RPMI8226 (cell line): Measurements from ENCODE around the gene MDK.

Source experiments
- DNase-seq: peaks from one replicate; pipeline ENCODE4 v3.0.0-alpha.2; 2015

Gene MDK

GRCh38 chr11:46407635-46408034 is 26.2 kb downstream of the MDK start:
- no peak for DNase-seq

DNA sequence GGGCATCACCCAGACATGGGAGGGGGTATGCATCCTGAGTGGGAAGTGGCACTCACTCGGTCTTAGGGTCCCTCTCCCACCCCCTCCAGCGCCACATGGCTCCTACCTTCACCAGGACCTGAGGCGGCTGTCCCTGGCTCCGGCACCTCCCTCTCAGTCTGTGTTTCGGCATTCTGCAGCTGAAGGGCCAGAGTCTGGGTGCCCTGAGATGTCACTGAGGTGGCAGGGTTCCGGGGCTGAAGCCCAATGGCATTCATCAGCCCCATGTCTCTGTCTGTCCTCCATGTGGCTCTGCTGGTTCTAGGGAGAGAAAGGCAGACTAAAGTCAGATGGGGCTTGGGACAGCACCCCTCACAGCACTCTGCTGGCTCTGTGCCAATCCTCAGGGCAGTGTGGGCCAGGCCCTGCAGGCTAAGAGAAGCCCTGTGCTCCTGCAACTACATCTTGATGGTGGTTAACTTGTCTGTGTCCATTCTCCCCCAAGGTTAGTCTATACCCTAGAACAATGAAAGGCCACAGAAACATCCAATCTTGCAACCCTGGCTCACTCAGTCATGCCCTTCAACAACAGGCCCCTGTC is 27.0 kb downstream of the MDK start:
- no peak for DNase-seq

DNA sequence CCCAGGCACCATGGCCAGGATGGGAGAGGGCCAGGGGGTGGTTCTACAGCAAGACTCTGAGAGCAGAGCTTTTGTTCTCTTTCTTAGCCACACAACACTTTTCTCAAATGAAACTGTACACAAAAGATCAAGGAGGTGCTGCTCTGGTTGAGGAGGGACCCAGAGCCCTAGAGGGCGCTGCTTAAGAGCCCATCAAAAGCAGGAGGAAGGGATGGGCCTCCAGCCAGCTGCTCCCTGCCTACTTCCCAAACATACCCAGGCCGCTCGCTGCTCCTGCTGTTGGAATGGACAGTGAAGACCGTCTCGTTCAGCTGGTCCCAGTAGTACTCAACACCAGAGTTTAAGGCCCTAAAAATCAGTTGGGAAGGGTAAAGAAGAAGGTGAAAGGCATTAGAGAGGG is 28.6 kb downstream of the MDK start:
- DNase-seq, result no peak

DNA sequence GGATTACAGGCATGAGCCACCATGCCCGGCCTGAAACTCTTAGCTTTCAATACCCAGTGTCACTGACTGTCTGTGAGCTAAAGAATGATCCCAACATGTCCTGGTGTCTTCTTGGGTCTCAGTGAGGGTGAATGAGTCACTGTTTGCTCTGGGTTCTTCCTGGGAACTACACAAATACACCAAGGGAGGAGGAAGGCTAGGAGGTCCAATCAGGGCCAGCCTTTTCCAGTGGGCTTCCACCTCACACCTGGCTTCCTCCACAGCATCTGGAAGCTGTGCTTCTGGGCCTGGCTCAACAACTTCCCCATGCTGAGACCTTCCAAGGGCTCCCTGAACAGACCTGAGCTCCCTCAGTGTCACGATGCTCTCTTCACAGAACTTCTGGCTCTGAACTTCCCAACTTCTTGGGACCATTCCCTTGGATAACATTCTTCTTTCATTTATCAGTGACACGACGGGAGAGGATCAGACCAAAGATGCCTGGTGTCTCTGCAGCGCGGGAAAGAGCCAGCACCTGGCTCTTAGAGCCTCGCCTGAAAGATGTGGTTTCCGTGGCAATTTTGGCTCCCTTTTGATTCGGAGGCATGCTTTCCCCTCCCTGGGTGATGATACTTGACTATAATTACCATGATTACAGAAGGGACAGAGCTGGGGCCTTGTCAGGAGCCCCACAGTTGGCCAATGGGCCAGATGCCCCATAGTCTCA is 32.4 kb downstream of the MDK start:
- DNase-seq, result no peak

DNA sequence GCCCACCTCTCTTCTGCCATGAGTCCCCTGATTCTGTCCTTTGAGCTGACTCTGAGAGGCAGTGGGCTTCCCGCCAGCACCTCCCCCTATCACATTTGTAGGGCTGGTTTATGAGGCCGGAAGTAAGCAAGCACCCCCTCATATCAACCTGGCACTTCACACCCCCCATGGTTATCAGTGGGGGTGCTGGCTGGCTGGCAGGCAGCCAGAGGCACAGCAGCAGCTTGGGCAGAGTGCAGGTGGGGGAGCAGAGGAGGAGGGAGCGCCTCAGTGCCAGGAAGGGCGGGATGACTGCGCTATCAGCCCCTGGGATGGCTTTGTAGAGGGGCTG is 33.0 kb downstream of the MDK start:
- DNase-seq, result no peak

DNA sequence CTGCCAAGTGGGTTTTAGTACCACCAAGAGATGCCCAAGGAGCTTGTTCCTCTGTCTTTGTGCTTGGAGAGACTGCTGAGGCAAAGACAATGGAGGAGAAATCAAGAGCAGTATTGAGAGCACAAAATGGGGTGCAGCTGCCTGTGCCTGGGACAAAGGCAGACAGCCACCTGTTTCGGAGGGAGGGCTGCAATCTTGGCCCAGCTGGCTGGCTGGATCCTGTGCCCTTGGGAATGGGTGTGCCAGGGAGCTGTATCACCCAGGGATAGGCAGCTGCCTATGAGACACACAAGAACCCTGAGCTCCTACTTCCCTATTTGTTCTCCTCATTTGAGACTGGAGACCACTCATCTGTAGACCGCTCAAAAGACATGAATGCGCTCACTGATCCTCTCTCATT is 33.4 kb downstream of the MDK start:
- no peak for DNase-seq

DNA sequence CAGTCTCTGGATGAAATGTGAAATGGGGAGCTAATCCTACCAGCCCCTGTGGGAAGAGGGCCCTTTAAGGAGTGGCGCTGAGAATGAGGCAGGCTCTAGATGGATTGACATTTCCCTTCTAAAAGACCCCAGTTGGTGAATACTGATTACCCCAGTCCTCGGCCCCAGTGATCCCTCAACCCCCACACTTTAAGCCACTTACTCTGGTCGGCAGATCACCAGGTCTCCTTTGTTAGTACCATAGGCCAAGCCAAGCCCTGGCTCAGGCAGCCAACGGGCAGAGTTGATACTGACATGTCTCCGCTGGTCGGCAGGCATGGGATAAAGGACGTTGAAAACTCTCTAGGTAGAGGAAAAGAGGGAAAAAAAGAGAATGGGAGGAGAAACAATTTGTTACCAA is 36.2 kb downstream of the MDK start:
- DNase-seq, result no peak

- no peak for DNase-seq
Observed at GRCh38 chr11:46418751-46419150, 37.3 kb downstream of the MDK start.

- no peak for DNase-seq
Observed at GRCh38 chr11:46420513-46420912, 39.0 kb downstream of the MDK start.

GRCh38 chr11:46421257-46421880 is 39.9 kb downstream of the MDK start:
- no peak for DNase-seq

GRCh38 chr11:46422588-46422987 is 41.1 kb downstream of the MDK start:
- DNase-seq, result no peak

- DNase-seq, result no peak
Observed at GRCh38 chr11:46426233-46426991, 44.9 kb downstream of the MDK start.

DNA sequence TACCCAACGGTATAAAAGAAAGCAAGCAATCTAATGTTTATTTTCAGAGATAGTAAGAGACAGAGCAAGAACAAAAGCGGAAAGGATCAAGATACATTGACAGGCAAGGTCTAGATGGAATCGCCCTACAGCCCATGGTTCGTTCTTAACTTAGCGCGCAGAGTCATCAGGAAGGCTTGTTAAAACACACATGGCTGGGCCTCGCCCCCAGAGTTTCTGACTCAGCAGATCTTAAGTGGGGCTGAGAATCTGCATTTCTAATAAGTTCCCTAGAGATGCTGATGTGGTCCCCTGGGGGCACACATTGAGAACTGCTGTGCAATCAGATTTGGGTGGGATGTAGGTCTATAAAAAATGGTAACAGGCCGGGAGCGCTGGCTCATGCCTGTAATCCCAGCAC is 45.9 kb downstream of the MDK start:
- DNase-seq, result no peak

- no peak for DNase-seq
Observed at GRCh38 chr11:46429717-46430116, 48.2 kb downstream of the MDK start.

GRCh38 chr11:46431211-46431610 is 49.7 kb downstream of the MDK start:
- no peak for DNase-seq
